ENCODE data around the gene CBLN3. TPM values are rescaled to one million over a fixed set of nuclear protein-coding genes. Genes with fewer than 3 reads are reported as not detected.

The CBLN3 gene
- total RNA-seq, 1 experiment from 2014 or later: 2.0 TPM

DNA sequence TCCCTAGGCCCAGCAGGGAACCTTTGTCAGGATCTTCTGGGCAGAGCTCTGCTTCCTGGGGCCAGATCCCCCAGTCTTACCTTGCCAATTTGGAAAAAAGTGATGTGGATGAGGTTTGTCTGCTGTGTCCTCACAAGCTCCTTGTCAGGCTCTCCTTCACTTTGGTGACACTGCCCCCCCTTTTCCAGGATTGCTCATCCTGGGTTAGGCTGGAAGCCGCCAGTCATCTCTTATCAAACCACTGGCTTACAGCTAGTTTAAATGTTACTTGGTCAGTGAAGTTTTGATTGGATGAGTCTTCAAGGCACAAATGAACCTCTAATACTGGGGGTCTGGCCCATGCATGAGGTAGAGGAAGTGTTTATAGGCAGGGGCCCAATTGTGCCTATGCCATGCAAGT, 15.4 kb downstream of the CBLN3 start (continued):
- TF ChIP-seq ELF1 (IDR thresholded peaks at IDR 0.05; ENCODE audit: borderline replicate concordance, low read depth) (no peak), SIN3A (IDR thresholded peaks at IDR 0.05; ENCODE audit: low read depth) (no peak), FOSL1 (IDR thresholded peaks at IDR 0.05; ENCODE audit: low read depth) (no peak), CEBPB (IDR thresholded peaks at IDR 0.05; ENCODE audit: low read depth) (no peak), TCF7L2 (IDR thresholded peaks at IDR 0.05; ENCODE audit: borderline replicate concordance, extremely low read depth, insufficient read depth, insufficient read length) (no peak), YY1 (IDR thresholded peaks at IDR 0.05; ENCODE audit: extremely low read depth, insufficient replicate concordance, low read depth, low read length) (no peak)
- TF ChIP-seq, protein P1, sequence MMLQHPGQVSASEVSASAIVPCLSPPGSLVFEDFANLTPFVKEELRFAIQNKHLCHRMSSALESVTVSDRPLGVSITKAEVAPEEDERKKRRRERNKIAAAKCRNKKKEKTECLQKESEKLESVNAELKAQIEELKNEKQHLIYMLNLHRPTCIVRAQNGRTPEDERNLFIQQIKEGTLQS (IDR thresholded peaks at IDR 0.05): no peak

- Histone ChIP-seq H3K9ac (ENCODE audit: low read length) (no peak overlapping the region), H3K4me2 (ENCODE audit: low read length) (no peak overlapping the region), H3K9me2 (ENCODE audit: insufficient read depth) (no peaks in the 10 kb centered on the region), H3K4me3 (replicated peaks in 1 of 2; ENCODE audit: low read depth in 1 of 2, low read length in 2 of 2) (no peak overlapping the region), H2AFZ (ENCODE audit: low read depth, low read length, poor library complexity, severe bottlenecking) (peak overlapping the region; percentile 34), H3K27me3 (ENCODE audit: insufficient read depth, low read length) (no peaks in the 10 kb centered on the region), H3K27ac (ENCODE audit: low read depth, low read length) (no peak overlapping the region), H3K79me2 (ENCODE audit: insufficient read depth, low read length) (no peaks in the 10 kb centered on the region), H3K4me1 (ENCODE audit: control insufficient read depth in 1 of 2, insufficient read depth in 2 of 2, low read length in 2 of 2) (no peaks in the 10 kb centered on the region), H3K9me3 (ENCODE audit: control insufficient read depth in 1 of 2, insufficient read depth in 1 of 2, low read depth in 1 of 2, low read length in 2 of 2) (no peaks in the 10 kb centered on the region), H4K20me1 (ENCODE audit: insufficient read depth) (no peaks in the 10 kb centered on the region), H3K36me3 (ENCODE audit: control insufficient read depth in 1 of 2, insufficient read depth in 2 of 2, low read length in 2 of 2) (no peaks in the 10 kb centered on the region)
- ATAC-seq: peak; percentile 92
- ChIA-PET CTCF (interaction anchor here (3.5 kb wide), 1 partner anchor 78 kb away, joined by 11 read pairs; no protein-coding TSS in a partner anchor), POLR2A (interaction anchor here (1.0 kb wide), 1 partner anchor 17 kb away, joined by 3 read pairs; no protein-coding TSS in a partner anchor), RAD21 (ENCODE audit: low non-redundant PET in 1 of 2, low total read pairs in 2 of 2, uncharacterized antibody in 2 of 2, unreplicated experiment in 2 of 2) (no interaction called here)
- BruUV-seq (replicated peaks): no TSS peak
- peak; percentile 51 for DNase-seq (ENCODE audit: low read depth, low spot score)
- intact Hi-C loops (cut with micrococcal nuclease): loop anchor here (1.0 kb wide), 1 partner anchor 46 kb away; no protein-coding TSS in a partner anchor
- TF ChIP-seq ZFX (IDR thresholded peaks at IDR 0.05): no peak
- no peak for TF ChIP-seq EZH2phosphoT487 (IDR thresholded peaks at IDR 0.05; ENCODE audit: borderline replicate concordance)
- TF ChIP-seq EZH2 (IDR thresholded peaks at IDR 0.05): no peak
- TF ChIP-seq ELF1 (IDR thresholded peaks at IDR 0.05; ENCODE audit: borderline replicate concordance, low read depth): no peak
- no peak for TF ChIP-seq CEBPB (IDR thresholded peaks at IDR 0.05; ENCODE audit: low read depth)
- TF ChIP-seq FOSL1 (IDR thresholded peaks at IDR 0.05; ENCODE audit: low read depth): no peak
- TF ChIP-seq POLR2A (IDR thresholded peaks at IDR 0.05; ENCODE audit: borderline replicate concordance, extremely low read depth, insufficient read depth, insufficient read length): no peak
- TF ChIP-seq, protein P1 (IDR thresholded peaks at IDR 0.05): no peak
- TF ChIP-seq, protein P2, sequence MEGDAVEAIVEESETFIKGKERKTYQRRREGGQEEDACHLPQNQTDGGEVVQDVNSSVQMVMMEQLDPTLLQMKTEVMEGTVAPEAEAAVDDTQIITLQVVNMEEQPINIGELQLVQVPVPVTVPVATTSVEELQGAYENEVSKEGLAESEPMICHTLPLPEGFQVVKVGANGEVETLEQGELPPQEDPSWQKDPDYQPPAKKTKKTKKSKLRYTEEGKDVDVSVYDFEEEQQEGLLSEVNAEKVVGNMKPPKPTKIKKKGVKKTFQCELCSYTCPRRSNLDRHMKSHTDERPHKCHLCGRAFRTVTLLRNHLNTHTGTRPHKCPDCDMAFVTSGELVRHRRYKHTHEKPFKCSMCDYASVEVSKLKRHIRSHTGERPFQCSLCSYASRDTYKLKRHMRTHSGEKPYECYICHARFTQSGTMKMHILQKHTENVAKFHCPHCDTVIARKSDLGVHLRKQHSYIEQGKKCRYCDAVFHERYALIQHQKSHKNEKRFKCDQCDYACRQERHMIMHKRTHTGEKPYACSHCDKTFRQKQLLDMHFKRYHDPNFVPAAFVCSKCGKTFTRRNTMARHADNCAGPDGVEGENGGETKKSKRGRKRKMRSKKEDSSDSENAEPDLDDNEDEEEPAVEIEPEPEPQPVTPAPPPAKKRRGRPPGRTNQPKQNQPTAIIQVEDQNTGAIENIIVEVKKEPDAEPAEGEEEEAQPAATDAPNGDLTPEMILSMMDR (IDR thresholded peaks at IDR 0.05 in 2 of 3, conservative IDR thresholded peaks at IDR 0.05 in 1 of 3; ENCODE audit: borderline replicate concordance in 1 of 3, insufficient read depth in 1 of 3, low read depth in 2 of 3, low read length in 2 of 3): peak; percentile 79 to 84 (median 81)
- no peak for TF ChIP-seq REST (IDR thresholded peaks at IDR 0.05; ENCODE audit: low read depth)
- TF ChIP-seq CBX3 (IDR thresholded peaks at IDR 0.05; ENCODE audit: low read depth): no peak
- TF ChIP-seq ZNF274 (IDR thresholded peaks at IDR 0.05; ENCODE audit: low read depth, low read length): no peak
- TF ChIP-seq YY1 (IDR thresholded peaks at IDR 0.05; ENCODE audit: extremely low read depth, insufficient replicate concordance, low read depth, low read length): peak; percentile 26
- peak; percentile 61 for TF ChIP-seq RAD21 (IDR thresholded peaks at IDR 0.05; ENCODE audit: low read depth)
- no peak for TF ChIP-seq TCF7L2 (IDR thresholded peaks at IDR 0.05; ENCODE audit: borderline replicate concordance, extremely low read depth, insufficient read depth, insufficient read length)
- TF ChIP-seq SP1 (IDR thresholded peaks at IDR 0.05; ENCODE audit: low read depth): peak; percentile 32; the same call in 1 of the 2 replicates
Observed at GRCh38 chr14:24411443-24412389, 17.8 kb downstream of the CBLN3 start.
